MM.1S (cell line): ENCODE data around the gene SNX6.

Experiments used
- EZH2 ChIP-seq: fragments of 300-600 bp; sonication (generic); optimal IDR thresholded peaks from 2 replicates; pipeline ENCODE3; 2017; ENCODE audit warnings: low read depth, mild to moderate bottlenecking, antibody characterized with exemption, low read length, mixed read lengths
- TF ChIP-seq, protein P1 (sequence below): fragments of 300-600 bp; sonication (generic); IDR thresholded peaks from 2 replicates; pipeline ENCODE4 v1.5.1; 2016; ENCODE audit warnings: antibody characterized with exemption, low read length, mixed read lengths

DNA sequence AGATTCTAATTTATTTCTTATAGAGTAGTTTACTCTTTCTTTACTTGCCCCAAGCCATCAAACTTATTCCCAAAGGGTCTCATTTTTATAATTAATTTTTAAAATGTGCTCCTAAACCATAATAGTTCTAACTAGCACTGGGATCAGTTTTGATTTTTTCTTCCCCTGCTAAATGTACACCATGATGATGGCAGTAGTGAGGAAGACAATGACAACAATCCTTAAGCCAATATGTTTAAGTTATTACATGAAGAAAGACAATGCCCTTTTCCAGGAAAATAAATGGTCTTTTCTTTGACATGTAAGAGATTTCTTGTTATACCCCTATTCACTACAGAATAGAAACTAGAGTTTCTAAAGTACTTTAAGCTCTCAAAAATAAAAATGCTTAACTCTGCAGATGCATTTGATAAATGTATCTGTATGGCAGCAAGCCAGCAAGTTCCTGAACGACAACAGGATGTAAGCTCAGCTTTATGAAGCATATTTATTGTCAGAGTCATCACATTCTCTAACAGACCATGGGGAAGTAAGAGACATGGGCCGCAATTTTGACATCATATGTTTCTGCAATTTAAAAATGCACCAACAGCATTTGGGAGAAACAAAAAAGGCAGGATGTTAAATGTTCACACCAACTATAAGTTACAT lies 36.0 kb upstream of the SNX6 start:
- no peak for TF ChIP-seq EZH2
- TF ChIP-seq, protein P1, sequence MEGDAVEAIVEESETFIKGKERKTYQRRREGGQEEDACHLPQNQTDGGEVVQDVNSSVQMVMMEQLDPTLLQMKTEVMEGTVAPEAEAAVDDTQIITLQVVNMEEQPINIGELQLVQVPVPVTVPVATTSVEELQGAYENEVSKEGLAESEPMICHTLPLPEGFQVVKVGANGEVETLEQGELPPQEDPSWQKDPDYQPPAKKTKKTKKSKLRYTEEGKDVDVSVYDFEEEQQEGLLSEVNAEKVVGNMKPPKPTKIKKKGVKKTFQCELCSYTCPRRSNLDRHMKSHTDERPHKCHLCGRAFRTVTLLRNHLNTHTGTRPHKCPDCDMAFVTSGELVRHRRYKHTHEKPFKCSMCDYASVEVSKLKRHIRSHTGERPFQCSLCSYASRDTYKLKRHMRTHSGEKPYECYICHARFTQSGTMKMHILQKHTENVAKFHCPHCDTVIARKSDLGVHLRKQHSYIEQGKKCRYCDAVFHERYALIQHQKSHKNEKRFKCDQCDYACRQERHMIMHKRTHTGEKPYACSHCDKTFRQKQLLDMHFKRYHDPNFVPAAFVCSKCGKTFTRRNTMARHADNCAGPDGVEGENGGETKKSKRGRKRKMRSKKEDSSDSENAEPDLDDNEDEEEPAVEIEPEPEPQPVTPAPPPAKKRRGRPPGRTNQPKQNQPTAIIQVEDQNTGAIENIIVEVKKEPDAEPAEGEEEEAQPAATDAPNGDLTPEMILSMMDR, result no peak
